Duodenal mucosa (tissue), 2 donors: ENCODE measurements around the gene TGFBR2.
"Not testable (repeated sequence)": the region's sequence is repeated elsewhere in the genome, so short reads cannot be mapped to it uniquely, and the experiment has no call there.

Source experiments
- H3K27ac ChIP-seq: one replicate; pipeline ENCODE4 v1.7.0; 2013; ENCODE audit warnings: low read depth, low read length
- H3K27me3 ChIP-seq, 2 donors: one replicate each; pipeline ENCODE4 v1.7.0; 2013; ENCODE audit warnings: low read length in 2 of 2, control low read depth in 1 of 2; ENCODE audit not compliant: insufficient read depth in 2 of 2, control insufficient read depth in 1 of 2
- H3K36me3 ChIP-seq, 2 donors: one replicate each; pipeline ENCODE4 v1.7.0; 2013; ENCODE audit warnings: low read length in 2 of 2, control low read depth in 1 of 2; ENCODE audit not compliant: insufficient read depth in 2 of 2, control insufficient read depth in 1 of 2
- H3K4me1 ChIP-seq, 2 donors: one replicate each; pipeline ENCODE4 v1.7.0; 2013; ENCODE audit warnings: low read length in 2 of 2, control low read depth in 1 of 2; ENCODE audit not compliant: insufficient read depth in 2 of 2, control insufficient read depth in 1 of 2
- H3K4me3 ChIP-seq, 2 donors: one replicate each; pipeline ENCODE4 v1.7.0; 2013; ENCODE audit warnings: low read length in 2 of 2, low read depth in 1 of 2
- H3K9ac ChIP-seq, 2 donors: one replicate each; pipeline ENCODE4 v1.7.0; 2013; ENCODE audit warnings: low read length in 2 of 2, low read depth in 1 of 2
- H3K9me3 ChIP-seq, 2 donors: one replicate each; pipeline ENCODE4 v1.7.0; 2013; ENCODE audit warnings: low read length in 2 of 2, control low read depth in 1 of 2; ENCODE audit not compliant: control insufficient read depth in 1 of 2

Gene TGFBR2

GRCh38 chr3:30663533-30664241 is 57.3 kb downstream of the TGFBR2 start:
- H3K4me1 ChIP-seq: peaks cover 25 to 38% of the 10 kb centered on the region in 2 donors
- H3K36me3 ChIP-seq: peaks cover 7 to 13% of the 10 kb centered on the region in 2 donors
- no peaks in the 10 kb centered on the region for H3K9me3 ChIP-seq
- H3K27ac ChIP-seq: no peak overlapping the region
- H3K4me3 ChIP-seq: no peak overlapping the region
- no peaks in the 10 kb centered on the region for H3K27me3 ChIP-seq
- H3K9ac ChIP-seq: no peak overlapping the region

GRCh38 chr3:30664459-30664858 is 58.1 kb downstream of the TGFBR2 start:
- H3K9me3 ChIP-seq: no peaks in the 10 kb centered on the region
- peaks cover 8 to 13% of the 10 kb centered on the region in 2 donors for H3K36me3 ChIP-seq
- H3K27ac ChIP-seq: no peak overlapping the region
- no peak overlapping the region for H3K4me3 ChIP-seq
- peaks cover 23 to 30% of the 10 kb centered on the region in 2 donors for H3K4me1 ChIP-seq
- no peaks in the 10 kb centered on the region for H3K27me3 ChIP-seq
- H3K9ac ChIP-seq: no peak overlapping the region

- H3K4me1 ChIP-seq: peaks cover 19 to 26% of the 10 kb centered on the region in 2 donors
- no peaks in the 10 kb centered on the region for H3K9me3 ChIP-seq
- H3K27me3 ChIP-seq: no peaks in the 10 kb centered on the region
- H3K36me3 ChIP-seq: peaks cover 9% of the 10 kb centered on the region in 2 donors
- no peak overlapping the region for H3K27ac ChIP-seq
- no peak overlapping the region for H3K4me3 ChIP-seq
- H3K9ac ChIP-seq: no peak overlapping the region
Measured at GRCh38 chr3:30664884-30665283, 58.5 kb downstream of the TGFBR2 start.

GRCh38 chr3:30665539-30665938 is 59.1 kb downstream of the TGFBR2 start:
- H3K9me3 ChIP-seq: no peaks in the 10 kb centered on the region

GRCh38 chr3:30666572-30667279 is 60.3 kb downstream of the TGFBR2 start:
- no peak overlapping the region for H3K4me3 ChIP-seq
- H3K9ac ChIP-seq: no peak overlapping the region
- no peaks in the 10 kb centered on the region for H3K9me3 ChIP-seq
- no peak overlapping the region for H3K27ac ChIP-seq
- H3K36me3 ChIP-seq: peaks cover 7 to 10% of the 10 kb centered on the region in 2 donors
- no peaks in the 10 kb centered on the region for H3K27me3 ChIP-seq
- peaks cover 7 to 13% of the 10 kb centered on the region in 2 donors for H3K4me1 ChIP-seq

More at GRCh38 chr3:30665539-30665938, 59.1 kb downstream of the TGFBR2 start:
- Histone ChIP-seq H3K4me1 (peaks cover 14 to 24% of the 10 kb centered on the region in 2 donors), H3K4me3 (no peak overlapping the region), H3K27ac (no peak overlapping the region), H3K9ac (no peak overlapping the region), H3K36me3 (peaks cover 9 to 11% of the 10 kb centered on the region in 2 donors), H3K27me3 (no peaks in the 10 kb centered on the region)

GRCh38 chr3:30667280-30667651 is 60.9 kb downstream of the TGFBR2 start:
- H3K27me3 ChIP-seq: no peaks in the 10 kb centered on the region
- H3K9me3 ChIP-seq: no peaks in the 10 kb centered on the region
- H3K27ac ChIP-seq: no peak overlapping the region
- H3K4me3 ChIP-seq: no peak overlapping the region
- H3K9ac ChIP-seq: no peak overlapping the region
- peaks cover 12 to 15% of the 10 kb centered on the region in 2 donors for H3K36me3 ChIP-seq
- peaks cover 10 to 14% of the 10 kb centered on the region in 2 donors for H3K4me1 ChIP-seq

- Histone ChIP-seq H3K9ac (no peak overlapping the region), H3K36me3 (peaks cover 20 to 24% of the 10 kb centered on the region in 2 donors), H3K9me3 (no peaks in the 10 kb centered on the region), H3K4me1 (peaks cover 16 to 19% of the 10 kb centered on the region in 2 donors), H3K27me3 (no peaks in the 10 kb centered on the region), H3K27ac (no peak overlapping the region), H3K4me3 (no peak overlapping the region)
Measured at GRCh38 chr3:30668051-30668609, 61.7 kb downstream of the TGFBR2 start.

- Histone ChIP-seq H3K4me1 (peaks cover 16 to 19% of the 10 kb centered on the region in 2 donors), H3K36me3 (peaks cover 25 to 31% of the 10 kb centered on the region in 2 donors)
- H3K27me3 ChIP-seq, H3K9me3 ChIP-seq, H3K9ac ChIP-seq, H3K4me3 ChIP-seq, H3K27ac ChIP-seq: not testable (repeated sequence)
Measured at GRCh38 chr3:30669360-30669934, 63.0 kb downstream of the TGFBR2 start.

- no peak overlapping the region for H3K4me3 ChIP-seq
- no peaks in the 10 kb centered on the region for H3K27me3 ChIP-seq
- peaks cover 15 to 18% of the 10 kb centered on the region in 2 donors for H3K4me1 ChIP-seq
- H3K9ac ChIP-seq: no peak overlapping the region
- H3K9me3 ChIP-seq: no peaks in the 10 kb centered on the region
- H3K36me3 ChIP-seq: peaks cover 31 to 39% of the 10 kb centered on the region in 2 donors
- no peak overlapping the region for H3K27ac ChIP-seq
Measured at GRCh38 chr3:30670292-30670691, 63.9 kb downstream of the TGFBR2 start.
